PFSK-1 (cell line): ENCODE data around the gene THSD4.

Experiments
- POLR2AphosphoS5 ChIP-seq: IDR thresholded peaks from 2 replicates; pipeline ENCODE4 v1.6.1; 2012; ENCODE audit warnings: low read depth, mild to moderate bottlenecking, control low read depth, low read length, moderate library complexity
- REST ChIP-seq, 2 experiments: IDR thresholded peaks; 2 replicates each; pipeline versions ENCODE4 v1.6.1 to v1.8.0; 2011 to 2012; ENCODE audit warnings: low read depth in 2 of 2, low read length in 2 of 2, control low read depth in 1 of 2, inconsistent platforms in 1 of 2, mild to moderate bottlenecking in 1 of 2, moderate library complexity in 1 of 2; ENCODE audit not compliant: insufficient read depth in 1 of 2

- TF ChIP-seq REST (IDR thresholded peaks at IDR 0.05; ENCODE audit: insufficient read depth in 1 of 2, low read depth in 2 of 2, low read length in 2 of 2) (no peak), POLR2AphosphoS5 (no peak)
Observed at GRCh38 chr15:71316911-71317310, 201.6 kb downstream of the THSD4 start.
